HG03575 (cell line): ENCODE data around the gene DICER1.
"Not testable (repeated sequence)": the region's sequence is repeated elsewhere in the genome, so short reads cannot be mapped to it uniquely, and the experiment has no call there.

Experiments
- ATAC-seq: cut with Tn5 transposase; IDR thresholded peaks from one replicate; pipeline ENCODE4 v1.9.1; 2021; ENCODE audit not compliant: unreplicated experiment, insufficient number of reproducible peaks, low FRiP score; ENCODE audit errors: extremely low read depth

The DICER1 gene

GRCh38 chr14:95157327-95158189 lies at the start of gene DICER1:
Gene DICER1, minus strand, starts transcription at chr14:95157529. Its CDS starts 24,071 bp downstream, at chr14:95133458.
- ATAC-seq, result no peak

DNA sequence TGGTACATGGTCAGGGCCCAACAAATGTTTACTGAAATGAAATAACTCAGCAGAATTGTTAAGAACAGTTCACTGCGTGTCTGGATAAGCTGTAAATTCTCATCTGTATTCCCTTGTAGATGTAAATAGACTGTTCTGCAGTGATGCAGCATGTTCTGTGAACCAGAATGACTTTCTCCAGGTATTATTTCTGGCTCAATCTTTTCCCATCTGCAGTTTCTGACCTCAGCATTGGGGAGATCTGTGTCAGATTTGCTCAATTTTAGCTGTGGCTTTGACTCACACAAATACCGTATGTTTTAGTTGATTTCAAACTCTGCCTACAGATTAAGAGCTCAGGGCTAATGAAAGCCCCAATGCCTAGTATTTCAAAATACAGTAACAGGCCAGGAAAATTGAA lies 49.2 kb upstream of the DICER1 start:
- no peak for ATAC-seq

DNA sequence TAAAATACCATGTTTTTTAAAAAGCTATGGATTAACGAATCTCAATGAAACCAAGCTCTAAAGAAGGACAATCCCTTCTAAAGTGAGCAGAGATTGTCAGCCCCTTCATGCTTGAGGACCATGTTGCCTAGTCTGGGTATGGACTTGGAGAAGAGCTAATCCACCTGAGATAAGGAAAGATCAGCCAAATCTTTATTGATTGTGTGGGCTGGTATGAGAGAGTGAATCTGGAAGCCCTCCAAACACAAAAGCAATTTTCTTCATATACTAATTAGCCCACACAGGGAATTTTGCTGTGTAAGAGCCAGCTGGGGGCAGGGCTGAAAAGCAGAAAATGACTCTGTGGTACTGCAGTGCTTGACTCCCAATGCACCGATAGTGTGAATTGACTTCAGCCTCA lies 47.4 kb upstream of the DICER1 start:
- no peak for ATAC-seq

GRCh38 chr14:95201745-95202144 lies 44.4 kb upstream of the DICER1 start:
- not testable (repeated sequence) for ATAC-seq

DNA sequence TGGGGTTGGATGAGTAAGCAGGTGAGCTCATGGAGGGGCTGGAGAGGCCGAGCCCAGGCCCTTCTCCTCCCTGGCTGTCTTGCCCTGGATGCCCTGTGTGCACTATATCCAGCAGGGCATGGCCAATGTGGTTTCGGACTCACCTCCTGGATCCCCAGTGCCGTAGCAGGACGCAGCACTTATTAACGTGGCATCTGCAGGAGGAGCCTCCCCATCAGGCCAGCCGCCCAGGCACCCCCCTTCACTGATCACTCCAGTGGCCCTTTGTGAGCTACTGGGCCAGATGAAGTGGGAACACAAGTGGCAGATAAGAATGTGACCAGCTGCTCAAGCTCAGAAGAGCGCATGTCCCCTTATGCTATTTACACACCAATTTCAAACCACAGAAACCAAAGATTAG lies 43.1 kb upstream of the DICER1 start:
- no peak for ATAC-seq

DNA sequence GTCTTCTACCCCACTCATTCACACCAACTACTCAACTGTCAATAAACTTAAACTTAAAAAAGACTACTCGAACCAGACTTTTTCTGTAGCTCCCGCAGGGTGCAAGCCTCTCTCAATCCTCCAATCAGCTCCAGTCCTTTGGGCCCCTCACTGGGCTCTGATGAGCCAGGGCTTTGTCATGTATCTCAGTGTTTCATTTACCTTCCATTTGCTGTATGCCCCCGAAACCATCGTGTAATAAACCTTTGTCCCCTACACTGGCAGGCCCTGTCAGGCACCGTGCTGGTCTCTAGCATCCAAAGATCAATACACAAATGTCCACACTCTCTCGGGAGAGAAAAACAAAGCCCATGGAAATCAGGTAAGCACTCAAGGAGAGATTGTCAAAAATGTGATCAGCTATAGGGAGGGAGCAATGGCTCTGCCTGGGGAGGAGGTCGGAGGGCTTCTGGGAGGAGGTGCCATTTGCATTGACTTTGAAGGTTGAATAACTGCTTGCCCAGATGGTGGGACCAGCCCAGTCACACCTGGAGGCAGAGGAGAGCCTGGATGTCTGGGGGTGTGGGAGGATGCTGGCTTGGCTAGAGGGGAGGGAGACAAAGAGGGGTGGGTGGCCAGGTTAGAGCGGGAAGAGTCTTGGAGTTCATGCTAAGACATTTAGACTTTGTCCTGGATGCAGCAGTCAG lies 42.1 kb upstream of the DICER1 start:
- ATAC-seq, result no peak

DNA sequence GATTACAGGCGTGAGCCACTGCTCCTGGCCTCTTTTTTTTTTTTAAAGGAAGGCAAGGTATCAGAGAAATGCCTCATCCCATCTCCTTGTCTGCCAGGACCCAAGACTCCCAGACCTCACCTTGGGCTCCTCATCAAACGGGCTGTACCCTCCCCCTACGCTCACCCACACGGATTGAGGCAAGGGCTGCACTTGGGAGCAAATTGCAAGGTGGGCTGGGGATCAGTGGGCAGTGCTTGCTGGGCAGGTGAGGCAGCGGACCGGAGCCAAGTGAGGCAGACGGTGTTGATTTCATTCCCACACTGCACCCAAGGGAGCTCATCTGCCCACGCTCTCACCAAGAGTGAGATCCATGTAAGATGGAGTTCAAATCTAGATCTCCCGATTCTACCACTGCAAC lies 41.0 kb upstream of the DICER1 start:
- ATAC-seq, result no peak

DNA sequence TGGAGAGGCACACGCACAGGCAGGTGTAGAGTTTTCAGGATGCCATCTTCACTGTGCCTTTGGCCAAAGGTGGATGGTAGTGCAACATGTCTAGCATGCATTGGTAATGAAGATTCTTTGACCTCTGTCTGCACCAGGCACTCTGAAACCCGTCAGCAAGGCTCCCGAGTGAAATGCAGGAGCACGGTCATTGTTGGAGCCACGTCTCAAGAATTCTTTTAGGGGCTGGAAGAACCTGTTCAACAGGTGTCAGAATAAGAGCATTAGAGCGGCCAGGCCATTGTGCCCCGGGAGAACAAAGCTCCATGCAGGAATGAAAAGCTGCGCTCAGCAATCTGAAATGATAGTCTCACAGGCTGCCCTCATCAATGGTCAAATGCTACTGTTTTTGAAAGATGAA lies 40.2 kb upstream of the DICER1 start:
- ATAC-seq, result no peak

DNA sequence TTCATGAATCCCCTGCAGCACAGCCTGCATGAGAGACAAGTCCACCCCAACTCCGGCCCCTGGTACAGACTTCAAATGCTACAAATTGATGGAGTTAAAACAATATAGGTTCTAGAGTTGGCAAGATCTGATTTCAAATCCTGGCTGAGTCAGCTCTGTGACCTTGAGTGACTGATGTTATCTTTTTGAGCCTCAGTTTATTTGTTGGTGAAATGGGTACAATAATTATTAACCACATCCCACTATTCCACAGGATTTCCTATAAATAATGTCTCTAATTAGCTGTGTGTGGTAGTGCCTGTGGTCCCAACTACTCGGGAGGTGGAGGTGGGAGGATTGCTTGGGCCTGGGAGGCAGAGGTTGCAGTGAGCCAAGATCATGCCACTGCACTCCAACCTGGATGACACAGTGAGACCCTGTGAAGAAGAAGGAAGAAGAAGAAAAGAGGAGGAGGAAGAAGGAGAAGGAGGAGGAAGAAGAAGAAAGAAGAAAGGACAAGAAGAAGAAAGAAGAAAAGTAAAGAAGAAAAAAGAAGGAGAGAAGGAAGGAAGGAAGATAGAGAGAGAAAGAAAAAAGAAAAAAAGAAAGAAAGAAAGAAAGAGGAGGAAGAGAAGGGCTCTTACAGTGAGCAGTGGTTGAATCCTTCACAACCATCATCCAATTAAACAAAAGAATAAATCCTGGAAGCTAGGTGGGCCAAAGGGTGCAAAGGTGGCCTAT lies 39.7 kb upstream of the DICER1 start:
- no peak for ATAC-seq

GRCh38 chr14:95196268-95196667 lies 38.9 kb upstream of the DICER1 start:
- no peak for ATAC-seq

GRCh38 chr14:95195031-95195430 lies 37.7 kb upstream of the DICER1 start:
- no peak for ATAC-seq

GRCh38 chr14:95193081-95193480 lies 35.8 kb upstream of the DICER1 start:
- no peak for ATAC-seq

- ATAC-seq, result no peak
These were observed 35.0 kb upstream of the DICER1 start for GRCh38 chr14:95192311-95192710.

DNA sequence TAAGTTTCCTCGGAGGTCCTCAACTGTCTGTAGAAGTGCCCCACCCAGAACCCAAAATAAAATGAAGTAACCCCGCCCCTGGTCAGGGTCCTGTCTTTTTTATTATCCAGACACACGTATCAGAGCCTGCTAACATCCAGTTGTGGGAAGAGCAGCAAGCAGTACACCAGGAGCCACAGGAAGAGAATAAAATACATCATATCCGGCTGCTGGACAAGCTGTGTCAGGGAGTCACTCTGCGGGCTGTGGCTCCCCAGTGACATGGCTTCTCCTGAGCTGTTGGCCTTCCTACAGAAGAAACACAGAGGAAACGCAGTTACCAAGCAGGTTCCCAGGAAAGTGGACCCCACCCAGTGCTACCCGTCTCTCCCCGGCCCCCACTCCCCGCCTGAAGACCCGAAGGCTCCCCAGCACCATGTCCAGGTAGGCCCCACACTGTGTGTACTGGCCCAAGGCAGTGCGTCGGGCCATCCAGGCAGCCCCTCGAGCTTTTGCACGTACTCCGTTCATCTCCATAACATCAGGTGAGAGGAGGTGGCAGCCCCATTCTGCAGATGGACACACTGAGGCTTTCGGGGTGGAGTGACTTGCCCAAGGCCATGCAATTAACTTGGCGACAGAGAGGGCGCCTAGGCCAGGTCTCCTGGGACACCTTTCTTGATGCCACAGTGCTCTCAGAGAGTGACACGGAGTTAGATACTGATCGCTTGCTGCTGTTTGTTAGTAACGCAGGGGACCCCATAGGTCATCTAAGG lies 34.3 kb upstream of the DICER1 start:
- ATAC-seq, result no peak

DNA sequence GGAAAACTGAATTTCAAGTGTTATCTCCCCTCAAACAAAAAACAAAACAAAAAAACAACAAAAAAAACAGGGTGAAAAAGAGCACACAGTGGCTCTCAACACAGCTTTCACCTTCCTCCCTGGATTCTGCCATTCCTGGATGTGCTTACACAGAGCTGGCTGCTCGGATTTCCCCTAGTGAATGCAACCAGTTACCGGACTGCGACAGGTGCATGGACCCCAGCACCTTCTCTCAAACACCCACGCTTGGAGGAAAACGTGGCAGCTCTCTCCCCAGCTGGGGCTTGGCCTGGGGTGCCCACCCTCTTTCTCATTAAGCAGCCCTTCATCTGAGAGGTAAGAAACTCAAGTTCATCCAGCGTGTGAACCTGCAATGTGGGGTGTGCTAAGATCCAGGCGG lies 33.5 kb upstream of the DICER1 start:
- no peak for ATAC-seq

- ATAC-seq, result no peak
These were observed 33.1 kb upstream of the DICER1 start for GRCh38 chr14:95190346-95190840.

DNA sequence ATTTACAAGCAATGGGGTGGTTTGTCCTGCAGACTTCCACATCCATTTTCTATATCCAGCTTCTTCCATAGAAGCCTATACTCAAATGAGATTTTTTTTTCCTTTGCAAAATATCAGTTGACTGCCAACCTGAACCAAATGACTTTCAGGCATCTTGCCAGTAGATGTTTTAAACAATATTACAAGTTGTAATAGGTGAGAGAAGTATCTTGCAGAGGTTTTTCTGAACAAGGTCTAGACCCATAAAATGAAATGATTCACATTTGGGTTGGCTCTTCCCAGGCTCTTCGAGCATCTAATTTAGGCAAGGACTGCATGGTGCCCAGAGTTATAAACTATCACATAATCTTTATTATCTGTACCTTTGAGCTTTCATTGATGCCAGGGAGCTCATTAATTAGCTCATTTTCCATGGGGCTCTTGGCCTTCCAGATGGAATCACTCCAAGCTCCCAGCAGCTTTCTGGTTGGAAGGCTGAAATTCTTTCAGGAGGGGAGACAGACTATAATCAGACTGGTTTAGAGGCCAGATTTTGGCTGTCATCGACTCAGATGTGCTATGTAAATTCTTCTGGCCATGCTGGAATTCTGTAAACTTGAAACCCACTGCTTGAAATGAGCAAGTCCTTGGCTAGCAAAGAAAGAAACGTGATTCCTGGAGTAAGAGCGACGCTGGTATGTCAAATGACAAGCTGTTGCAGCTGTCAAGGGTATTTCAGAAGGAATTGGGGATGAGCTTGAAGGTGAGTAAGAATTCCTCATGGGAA lies 32.2 kb upstream of the DICER1 start:
- no peak for ATAC-seq

DNA sequence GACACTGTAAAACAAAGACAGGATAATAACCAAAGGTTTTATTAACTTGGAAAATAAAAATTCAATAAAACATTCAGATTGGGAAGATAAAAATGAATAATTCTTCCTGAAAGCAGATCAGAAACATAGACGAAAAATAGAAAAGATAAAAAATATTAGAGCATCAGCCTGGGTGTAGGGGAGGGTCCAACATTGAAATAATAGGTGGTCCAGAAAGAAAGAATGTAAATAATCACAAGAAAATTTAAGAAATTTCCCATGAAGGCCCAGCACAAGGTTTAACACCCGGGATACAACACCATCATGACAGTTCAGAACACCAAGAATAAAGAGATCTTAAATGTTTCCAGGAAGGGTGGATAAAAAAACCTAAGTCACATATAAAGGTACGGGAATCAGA lies 31.1 kb upstream of the DICER1 start:
- ATAC-seq, result no peak
